ENCODE measurements around the gene TSPAN18.

The TSPAN18 gene

DNA sequence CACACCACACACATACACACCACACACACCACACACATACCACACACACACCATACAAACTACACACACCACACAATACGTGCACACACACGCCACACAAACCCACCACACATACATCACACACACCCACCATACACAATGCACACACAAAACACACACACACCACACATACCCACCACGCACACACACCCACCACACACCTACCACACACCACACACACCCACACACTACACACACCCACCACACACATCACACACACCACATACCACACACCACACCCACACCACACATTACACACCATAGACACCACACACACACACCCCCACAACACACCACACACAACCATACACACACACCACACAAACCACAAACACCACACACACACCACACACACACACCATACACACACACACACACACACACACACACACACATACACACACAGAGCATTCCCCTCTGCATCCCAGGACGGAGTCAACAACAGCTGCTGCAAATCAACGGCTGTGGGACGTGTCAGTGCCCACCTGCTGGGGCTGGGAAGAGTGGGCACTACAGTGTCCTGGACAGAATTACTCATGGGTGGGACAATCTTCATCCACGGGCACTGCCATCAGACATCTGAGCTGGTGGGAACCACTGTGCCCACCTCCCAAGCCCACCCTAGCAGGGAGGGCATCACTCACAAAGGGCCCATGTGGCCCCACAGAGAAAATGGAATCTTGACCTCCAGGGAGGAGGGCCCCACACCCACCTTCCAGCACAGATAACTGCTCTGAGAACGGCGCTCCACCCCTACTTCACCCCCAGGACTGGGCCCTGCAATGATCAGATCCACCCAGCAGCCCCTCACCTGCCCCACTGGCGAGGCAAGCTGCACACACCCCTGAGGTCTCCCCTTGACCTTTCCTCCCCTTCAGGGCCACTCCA lies 215.5 kb downstream of the TSPAN18 start:
- no peak for DNase-seq (ENCODE audit: low spot score)

DNA sequence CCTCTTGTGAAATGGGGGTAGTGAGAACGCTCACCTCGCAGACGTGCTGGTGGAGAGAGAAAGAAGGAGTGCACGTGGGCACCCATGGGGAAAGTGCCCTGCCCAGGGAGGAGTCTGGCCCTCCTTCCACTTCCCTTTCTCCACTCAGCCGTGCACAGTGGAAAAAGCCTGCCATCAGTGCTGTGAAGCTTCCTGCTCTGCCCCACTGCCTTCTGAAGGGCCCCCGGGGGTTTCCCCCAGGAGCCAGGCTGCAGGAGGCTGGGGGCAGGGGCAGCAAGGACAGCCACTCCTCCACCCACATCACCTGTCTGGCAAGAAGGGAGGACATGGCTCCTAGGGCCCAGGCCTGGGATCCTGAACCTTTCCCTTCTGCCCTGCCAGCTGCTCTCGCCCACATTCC lies 216.4 kb downstream of the TSPAN18 start:
- DNase-seq (ENCODE audit: low spot score), result no peak

DNA sequence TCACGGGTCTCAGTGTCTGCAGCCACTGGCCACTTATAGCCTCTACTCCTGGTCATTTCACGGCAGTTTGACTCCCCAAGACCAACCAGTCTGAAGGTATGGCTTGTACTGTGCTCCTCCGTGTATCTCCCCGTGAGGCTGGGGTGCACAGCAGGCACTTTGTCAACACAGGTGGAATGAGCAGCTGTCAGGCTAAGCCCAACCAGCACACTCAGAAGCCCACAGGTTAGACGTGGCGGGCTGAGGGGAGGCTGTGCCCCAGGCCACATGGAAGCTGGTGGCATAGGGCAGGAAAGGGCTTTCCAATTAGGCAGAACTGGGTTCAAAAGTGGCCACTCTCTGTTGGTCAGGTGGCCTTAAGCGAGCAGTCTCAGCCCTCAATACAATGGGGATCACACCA lies 216.9 kb downstream of the TSPAN18 start:
- DNase-seq (ENCODE audit: low spot score), result no peak

- no peak for DNase-seq (ENCODE audit: low spot score)
Observed at GRCh38 chr11:44944181-44944852, 217.6 kb downstream of the TSPAN18 start.

- no peak for DNase-seq (ENCODE audit: low spot score)
Observed at GRCh38 chr11:44944853-44945235, 218.1 kb downstream of the TSPAN18 start.

DNA sequence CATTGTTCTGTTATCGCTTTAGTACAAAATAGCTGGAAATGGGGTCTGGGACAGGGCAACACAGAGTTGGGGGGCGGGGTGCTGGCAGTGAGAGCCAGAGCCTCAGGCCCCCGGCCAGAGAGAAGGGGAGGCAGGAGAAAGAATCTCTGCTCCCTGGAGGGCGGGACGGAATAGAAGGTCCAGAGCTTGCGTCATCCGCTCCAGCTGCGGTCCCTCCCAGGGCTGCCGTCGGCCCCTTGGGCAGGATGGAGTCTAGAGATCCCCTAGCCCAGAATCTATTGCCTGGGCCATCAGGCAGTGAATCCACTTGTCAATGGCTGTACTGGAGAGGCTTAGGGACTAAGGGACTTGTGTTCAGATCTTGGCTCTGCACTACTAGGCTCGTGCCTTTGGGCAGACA lies 218.9 kb downstream of the TSPAN18 start:
- DNase-seq (ENCODE audit: low spot score), result no peak

- DNase-seq (ENCODE audit: low spot score), result no peak
Observed at GRCh38 chr11:44946263-44946662, 219.5 kb downstream of the TSPAN18 start.

DNA sequence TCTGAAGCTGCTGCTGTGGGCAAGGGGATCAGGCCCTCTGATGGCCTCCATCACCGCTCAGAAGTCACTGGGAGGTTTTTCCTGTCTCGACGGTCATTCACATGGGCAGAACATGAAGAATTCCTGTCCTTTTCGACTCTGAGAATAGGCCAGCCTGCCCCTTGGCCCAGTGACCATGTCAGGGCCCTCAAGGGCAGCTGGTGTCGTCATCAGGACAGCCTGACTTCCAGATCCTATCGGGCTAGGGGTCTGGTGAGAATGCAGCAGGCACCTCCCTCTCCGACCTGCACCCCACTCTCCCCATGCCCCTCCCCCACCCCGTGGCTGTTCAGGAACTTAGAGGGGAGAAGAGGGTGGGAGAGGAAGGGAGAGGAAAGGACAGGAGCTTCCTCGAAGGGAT lies 220.4 kb downstream of the TSPAN18 start:
- no peak for DNase-seq (ENCODE audit: low spot score)

DNA sequence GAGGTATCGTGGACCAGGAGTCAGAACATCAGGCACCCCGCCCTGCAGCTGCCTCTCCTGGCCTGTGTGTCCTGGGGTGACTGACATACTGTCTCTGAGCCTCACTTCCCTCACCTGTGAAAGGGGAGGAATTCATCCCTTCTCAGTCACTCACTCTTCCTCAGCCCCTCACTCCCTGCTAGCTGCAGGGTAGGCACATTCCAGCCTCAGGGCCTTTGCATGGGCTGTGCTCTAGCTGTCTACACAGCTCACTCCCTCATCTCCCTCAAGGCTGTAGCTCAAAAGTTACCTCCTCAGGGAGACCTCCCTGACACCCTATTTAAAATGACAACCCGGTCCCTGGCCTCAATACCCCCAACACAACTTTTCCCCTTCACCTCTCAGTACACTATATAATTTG lies 221.4 kb downstream of the TSPAN18 start:
- DNase-seq (ENCODE audit: low spot score), result no peak

GRCh38 chr11:44949160-44950030 lies 222.6 kb downstream of the TSPAN18 start:
- no peak for DNase-seq (ENCODE audit: low spot score)

DNA sequence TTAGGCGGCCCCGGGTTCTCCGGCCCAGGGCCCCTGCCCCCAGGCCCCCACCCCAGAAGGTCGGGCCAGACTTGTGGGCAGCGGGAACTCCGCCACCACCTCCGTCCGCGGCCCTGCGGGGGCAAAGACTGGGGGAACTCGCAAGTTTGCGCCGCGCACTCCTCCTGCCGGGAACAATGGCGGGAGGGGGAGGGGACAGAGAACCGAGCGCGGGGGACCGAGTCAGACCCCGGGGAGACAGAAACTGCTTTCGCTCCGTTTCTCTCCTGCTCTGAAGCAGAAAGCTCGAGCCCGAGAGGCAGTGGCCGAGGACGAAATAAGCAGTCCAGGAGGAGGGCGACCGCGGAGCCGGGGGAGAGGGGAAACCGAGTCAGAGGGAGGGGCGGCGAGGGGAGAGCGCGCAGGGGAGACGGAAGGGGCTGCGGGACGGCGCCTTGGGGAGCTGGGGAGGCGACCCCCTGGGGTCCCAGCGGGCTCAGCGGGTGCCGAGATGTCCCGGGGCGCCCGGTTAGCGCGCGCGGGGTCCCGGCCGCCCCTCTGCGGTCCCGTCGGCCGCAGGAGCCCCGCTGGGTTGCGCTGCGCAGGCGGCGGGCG lies 223.4 kb downstream of the TSPAN18 start:
- no peak for DNase-seq (ENCODE audit: low spot score)

DNA sequence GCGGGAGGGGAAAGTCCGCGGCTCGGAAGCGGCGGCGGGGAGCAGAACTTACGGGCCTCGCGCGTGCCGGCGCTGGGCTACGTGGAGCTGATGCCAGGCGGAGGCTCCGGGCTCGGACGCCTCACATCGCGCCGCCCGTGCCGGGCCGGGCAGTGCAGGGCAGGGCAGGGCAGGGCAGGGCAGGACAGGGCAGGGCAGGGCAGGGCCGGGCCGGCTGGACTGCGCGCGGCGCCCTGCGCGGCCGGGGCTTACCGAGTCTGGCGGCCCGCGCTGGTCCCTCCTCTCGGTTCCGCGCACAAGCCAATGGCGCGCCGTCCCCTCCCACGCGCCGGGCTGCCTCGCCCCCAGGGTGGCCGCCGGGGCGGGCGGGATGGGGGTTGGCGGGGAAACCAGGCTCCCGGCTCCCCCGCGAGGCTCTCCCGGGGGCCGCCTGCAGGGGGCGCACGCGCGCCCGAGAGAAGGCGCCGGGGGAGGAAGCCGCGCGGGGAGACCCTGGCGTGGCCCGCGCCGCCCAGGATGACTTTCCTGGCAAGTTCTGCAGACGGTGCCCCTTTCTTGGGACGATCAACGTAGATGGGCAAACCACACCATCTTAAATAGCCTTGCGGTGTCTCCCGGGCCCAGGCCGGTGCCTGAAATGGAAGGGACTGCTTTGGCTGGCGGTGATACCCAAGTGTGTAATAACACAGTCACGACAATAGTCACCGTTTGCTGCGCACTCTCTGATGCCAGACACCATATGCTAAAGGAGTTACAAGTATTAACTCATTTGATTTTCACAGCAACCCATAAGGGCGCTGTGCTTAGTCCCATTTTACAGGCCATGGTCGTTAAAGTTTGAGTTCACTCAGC lies 224.1 kb downstream of the TSPAN18 start, which contains the start of gene TP53I11:
Gene TP53I11, minus strand, starts transcription at position 259 of the 852 bp plus-strand sequence. CDS start 12,548 bp downstream, outside the sequence.
- DNase-seq (ENCODE audit: low spot score), result no peak

DNA sequence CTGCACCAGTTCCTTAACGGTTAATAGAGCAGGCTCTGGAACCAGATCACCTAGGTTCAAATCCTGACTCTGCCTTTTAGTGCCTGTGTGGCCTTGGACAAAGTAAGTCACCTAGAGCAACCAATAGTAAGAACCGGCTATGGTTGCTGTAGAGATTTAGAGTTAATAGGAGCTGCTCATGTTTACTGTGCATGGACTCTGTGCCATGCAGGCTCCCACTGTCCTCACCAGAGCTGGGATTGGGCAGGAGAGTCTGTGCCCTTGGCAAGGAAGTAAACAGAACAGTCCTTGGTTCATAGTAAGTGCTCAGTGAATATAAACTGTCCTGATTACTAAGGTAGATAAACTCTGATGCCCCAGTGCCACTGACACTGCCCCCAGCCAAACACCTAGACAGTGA lies 225.3 kb downstream of the TSPAN18 start:
- no peak for DNase-seq (ENCODE audit: low spot score)

- DNase-seq (ENCODE audit: low spot score), result no peak
Observed at GRCh38 chr11:44952500-44953260, 225.9 kb downstream of the TSPAN18 start.

- no peak for DNase-seq (ENCODE audit: low spot score)
Observed at GRCh38 chr11:44954051-44954906, 227.5 kb downstream of the TSPAN18 start.

- peak; percentile 40 for DNase-seq (ENCODE audit: low spot score)
Observed at GRCh38 chr11:44955015-44955738, 228.4 kb downstream of the TSPAN18 start.

- no peak for DNase-seq (ENCODE audit: low spot score)
Observed at GRCh38 chr11:44957040-44957515, 230.3 kb downstream of the TSPAN18 start.
